Smooth muscle cell (in vitro differentiated cells): Measurements from ENCODE around the gene ZMIZ1. TPM values are rescaled to one million over a fixed set of nuclear protein-coding genes. Genes with fewer than 3 reads are reported as not detected.

Source experiments
- DNase-seq: peaks from one replicate; lab custom pipeline; 2025; ENCODE audit not compliant: unreplicated experiment; lab: John Stamatoyannopoulos, UW
- H2AFZ ChIP-seq: fragments of 200-600 bp; sonication (generic); 2 replicates; pipeline ENCODE4 v1.6.0; 2016; ENCODE audit warnings: antibody characterized with exemption, low read depth, mild to moderate bottlenecking
- H3F3A ChIP-seq: fragments of 200-600 bp; sonication (generic); 2 replicates; pipeline ENCODE4 v1.6.0; 2017; ENCODE audit warnings: antibody characterized with exemption, low read depth
- H3K27ac ChIP-seq: fragments of 200-600 bp; sonication (generic); 2 replicates; pipeline ENCODE4 v1.5.1; 2016; ENCODE audit warnings: low read depth, mild to moderate bottlenecking
- H3K27me3 ChIP-seq: fragments of 200-600 bp; sonication (generic); 2 replicates; pipeline ENCODE4 v1.6.1; 2016; ENCODE audit warnings: low read depth, mild to moderate bottlenecking
- H3K36me3 ChIP-seq: fragments of 200-600 bp; sonication (generic); 2 replicates; pipeline ENCODE4 v1.5.1; 2016; ENCODE audit warnings: low read depth
- H3K4me1 ChIP-seq: fragments of 200-600 bp; sonication (generic); 2 replicates; pipeline ENCODE4 v1.5.1; 2016; ENCODE audit warnings: low read depth
- H3K4me2 ChIP-seq: fragments of 200-600 bp; sonication (generic); 2 replicates; pipeline ENCODE4 v1.6.0; 2016; ENCODE audit warnings: mild to moderate bottlenecking
- H3K4me3 ChIP-seq: fragments of 200-600 bp; sonication (generic); 2 replicates; pipeline ENCODE4 v1.5.1; 2016; ENCODE audit warnings: mild to moderate bottlenecking
- H3K79me2 ChIP-seq: fragments of 200-600 bp; sonication (generic); 2 replicates; pipeline ENCODE4 v1.6.0; 2016; ENCODE audit warnings: low read depth, mild to moderate bottlenecking
- H3K9ac ChIP-seq: fragments of 200-600 bp; sonication (generic); 2 replicates; pipeline ENCODE4 v1.6.0; 2016; ENCODE audit warnings: low read depth
- H3K9me3 ChIP-seq: fragments of 200-600 bp; sonication (generic); replicated peaks from 2 replicates; pipeline ENCODE4 v1.5.1; 2016; ENCODE audit warnings: low read depth
- H4K20me1 ChIP-seq: fragments of 200-600 bp; sonication (generic); 2 replicates; pipeline ENCODE4 v1.6.0; 2016; ENCODE audit warnings: low read depth
- CTCF ChIP-seq: fragments of 200-600 bp; sonication (generic); IDR thresholded peaks from 2 replicates; pipeline ENCODE4 v1.5.1; 2017; ENCODE audit warnings: borderline replicate concordance, mild to moderate bottlenecking, antibody characterized with exemption; ENCODE audit not compliant: insufficient read depth, poor library complexity, severe bottlenecking
- WGBS: methylation state at CpG from one replicate; pipeline ENCODE4 v1.1.7; 2016; ENCODE audit warnings: low lambda C conversion rate; 5-methylcytosine and 5-hydroxymethylcytosine counted together
- polyA plus RNA-seq: library from polyadenylated mRNA; unstranded; fragments of >200 nt; fragmentation: Nextera tagmentation; extraction: Ambion mirVana; gene quantifications from 2 replicates; pipeline ENCODE4 v1.2.1, GENCODE V29; 2016
- total RNA-seq: library from RNA; depleted of rRNA; stranded (reverse); fragments of >200 nt; gene quantifications from 2 replicates; pipeline ENCODE4 v1.2.3, GENCODE V29; 2014

The ZMIZ1 gene
- total and polyA plus RNA-seq, 2 experiments from 2014 or later = 24.2 to 31.3 TPM

- no peak overlapping the region for H3K4me2 ChIP-seq
- no peaks in the 10 kb centered on the region for H3K9me3 ChIP-seq
- no peaks in the 10 kb centered on the region for H3K79me2 ChIP-seq
- DNase-seq = no peak
- no peaks in the 10 kb centered on the region for H3F3A ChIP-seq
- no peaks in the 10 kb centered on the region for H3K27me3 ChIP-seq
- no peak overlapping the region for H3K4me3 ChIP-seq
- H2AFZ ChIP-seq = no peak overlapping the region
- no peaks in the 10 kb centered on the region for H4K20me1 ChIP-seq
- TF ChIP-seq CTCF = no peak
- H3K9ac ChIP-seq = no peak overlapping the region
- H3K27ac ChIP-seq = no peak overlapping the region
- no peaks in the 10 kb centered on the region for H3K36me3 ChIP-seq
- H3K4me1 ChIP-seq = peaks cover 5% of the 10 kb centered on the region
- 83% methylated on average over 10 of the region's 10 CpGs for WGBS
Measured at GRCh38 chr10:79058899-79059841, 9.6 kb upstream of the ZMIZ1 start.

- Histone ChIP-seq H3K36me3 (no peaks in the 10 kb centered on the region), H3F3A (no peaks in the 10 kb centered on the region), H3K9ac (no peak overlapping the region), H3K79me2 (no peaks in the 10 kb centered on the region), H3K4me3 (no peak overlapping the region), H3K27ac (no peak overlapping the region), H4K20me1 (no peaks in the 10 kb centered on the region), H3K4me2 (no peak overlapping the region), H2AFZ (no peak overlapping the region), H3K9me3 (no peaks in the 10 kb centered on the region), H3K27me3 (no peaks in the 10 kb centered on the region), H3K4me1 (peaks cover 5% of the 10 kb centered on the region)
- 94% methylated on average over 11 of the region's 11 CpGs for WGBS
- no peak for TF ChIP-seq CTCF
- DNase-seq = no peak
Measured at GRCh38 chr10:79059859-79060379, 8.8 kb upstream of the ZMIZ1 start.

GRCh38 chr10:79060641-79061255, 8.0 kb upstream of the ZMIZ1 start:
- H3K4me2 ChIP-seq = no peak overlapping the region
- no peaks in the 10 kb centered on the region for H4K20me1 ChIP-seq
- H2AFZ ChIP-seq = no peak overlapping the region
- no peak for DNase-seq
- no peak overlapping the region for H3K9ac ChIP-seq
- peaks cover 5% of the 10 kb centered on the region for H3K4me1 ChIP-seq
- H3K36me3 ChIP-seq = no peaks in the 10 kb centered on the region
- whole genome bisulfite sequencing = 88% methylated on average over 7 of the region's 7 CpGs
- H3K9me3 ChIP-seq = no peaks in the 10 kb centered on the region
- H3K27ac ChIP-seq = no peak overlapping the region
- H3K27me3 ChIP-seq = no peaks in the 10 kb centered on the region
- H3F3A ChIP-seq = no peaks in the 10 kb centered on the region
- no peak for TF ChIP-seq CTCF
- no peaks in the 10 kb centered on the region for H3K79me2 ChIP-seq
- no peak overlapping the region for H3K4me3 ChIP-seq
